Activated CD4-positive, alpha-beta T cell treated with anti-CD3 and anti-CD28 coated beads, Interleukin-2, amount 50 U/mL, for 1 hour (primary cell): ENCODE results near the gene PNLIPRP1.

Experiments
- DNase-seq: peaks from one replicate; pipeline ENCODE4 v3.0.0-alpha.2; 2020

PNLIPRP1 gene

GRCh38 chr10:116590590-116591444 is at the start of gene PNLIPRP1:
TSS of gene PNLIPRP1 (plus strand) at chr10:116590959. CDS start at chr10:116591130, 171 bp downstream.
- DNase-seq, result no peak

- DNase-seq, result no peak
Observed at GRCh38 chr10:116542007-116542677, 48.6 kb upstream of the PNLIPRP1 start.

GRCh38 chr10:116545122-116545521 is 45.6 kb upstream of the PNLIPRP1 start:
- DNase-seq, result no peak

DNA sequence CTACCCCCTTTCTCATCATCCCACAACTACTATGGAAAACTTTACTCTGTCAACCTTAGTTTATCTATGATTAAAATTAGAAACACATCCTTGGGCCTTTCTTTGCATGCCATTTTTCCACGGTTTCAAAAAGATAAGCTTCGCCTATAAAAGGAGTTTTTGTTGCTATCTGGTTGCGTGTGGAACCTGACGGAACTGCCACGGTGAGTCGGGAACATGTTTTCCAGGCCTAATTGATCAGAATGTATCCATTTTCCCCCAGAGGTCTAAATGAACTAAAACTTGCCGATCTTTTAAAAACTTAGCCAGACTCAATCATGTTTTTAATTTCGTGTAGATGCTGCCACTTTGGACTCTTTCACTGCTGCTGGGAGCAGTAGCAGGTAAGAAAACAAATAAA is 45.0 kb upstream of the PNLIPRP1 start, which contains the start of gene PNLIP:
TSS of gene PNLIP (plus strand) at position 176 of the 400 bp plus-strand sequence. CDS start at position 338, 162 bp downstream.
- no peak for DNase-seq

GRCh38 chr10:116548301-116548700 is 42.5 kb upstream of the PNLIPRP1 start:
- DNase-seq, result no peak

GRCh38 chr10:116553378-116553980 is 37.3 kb upstream of the PNLIPRP1 start:
- DNase-seq, result no peak

DNA sequence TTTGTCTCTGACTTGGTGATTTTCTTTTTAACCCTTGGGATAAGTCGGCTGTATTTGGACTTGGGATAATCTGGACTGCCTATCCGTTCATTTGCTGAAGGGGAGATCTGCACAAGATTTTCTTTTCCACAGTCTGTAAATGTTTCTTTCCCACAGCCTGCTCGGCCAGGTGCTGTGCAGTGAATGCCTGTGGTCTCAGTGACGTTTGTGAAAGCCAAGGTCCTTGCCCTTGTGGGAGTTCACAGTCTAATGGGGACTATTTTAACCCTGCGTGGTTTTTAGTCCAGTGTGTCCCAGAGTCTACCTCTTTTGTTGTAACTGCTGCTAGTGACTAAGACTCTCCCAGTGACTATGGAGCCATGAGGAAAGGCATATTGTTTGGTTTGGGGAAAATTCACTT is 36.1 kb upstream of the PNLIPRP1 start:
- no peak for DNase-seq

DNA sequence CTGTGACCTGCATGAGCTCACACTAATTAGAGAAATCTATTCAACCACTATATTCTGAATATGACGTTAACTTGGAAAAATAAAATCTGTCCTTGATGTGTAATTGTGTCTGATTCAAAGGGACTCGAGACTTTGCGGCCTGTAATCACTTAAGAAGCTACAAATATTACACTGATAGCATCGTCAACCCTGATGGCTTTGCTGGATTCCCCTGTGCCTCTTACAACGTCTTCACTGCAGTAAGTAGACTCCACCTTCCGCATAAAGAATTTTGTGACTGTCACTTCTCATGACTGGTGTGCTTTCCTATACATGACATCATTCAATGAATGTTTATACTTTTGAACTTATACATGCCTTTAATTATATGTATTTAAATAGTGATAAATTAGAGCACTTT is 34.9 kb upstream of the PNLIPRP1 start:
- DNase-seq, result no peak

GRCh38 chr10:116557305-116557880 is 33.4 kb upstream of the PNLIPRP1 start:
- no peak for DNase-seq

GRCh38 chr10:116565534-116565933 is 25.2 kb upstream of the PNLIPRP1 start:
- no peak for DNase-seq

DNA sequence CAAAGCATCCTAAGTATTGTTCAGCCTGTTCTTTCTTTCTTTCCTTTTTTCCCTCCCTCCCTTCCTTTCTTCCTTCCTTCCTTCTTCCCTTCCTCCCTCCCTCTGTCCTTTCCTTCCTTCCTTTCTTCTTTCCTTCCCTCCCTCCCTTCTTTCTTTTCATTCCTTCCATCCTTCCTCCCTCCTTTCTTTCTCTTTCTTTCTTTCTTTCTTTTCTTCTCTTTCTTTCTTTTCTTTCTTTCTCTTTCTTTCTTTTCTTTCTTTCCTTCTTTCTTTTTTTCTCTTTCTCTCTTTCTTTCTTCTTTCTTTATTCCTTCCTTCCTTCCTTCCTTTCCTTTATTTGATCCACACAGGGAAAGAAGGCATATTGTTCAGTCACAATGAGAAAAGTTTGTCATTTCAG is 23.8 kb upstream of the PNLIPRP1 start:
- DNase-seq, result no peak

- DNase-seq, result no peak
Observed at GRCh38 chr10:116567335-116567734, 23.4 kb upstream of the PNLIPRP1 start.

DNA sequence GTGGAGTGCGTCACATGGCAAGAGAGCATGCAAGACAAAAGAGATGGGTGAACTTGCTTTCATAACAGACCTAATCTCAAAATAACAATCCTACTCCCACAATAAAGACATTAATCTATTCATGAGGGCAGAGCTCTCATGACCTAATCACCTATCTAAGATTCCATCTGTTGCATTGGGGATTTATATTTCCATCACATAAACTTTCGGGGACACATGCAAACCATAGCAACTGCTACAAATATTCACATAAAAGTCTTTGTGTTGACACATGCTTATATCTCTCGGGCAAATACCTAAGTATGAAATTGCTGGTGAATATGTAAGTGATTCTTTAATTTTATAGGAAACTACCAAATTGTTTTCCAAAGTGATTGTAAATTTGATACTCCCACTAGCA is 16.0 kb upstream of the PNLIPRP1 start:
- no peak for DNase-seq

DNA sequence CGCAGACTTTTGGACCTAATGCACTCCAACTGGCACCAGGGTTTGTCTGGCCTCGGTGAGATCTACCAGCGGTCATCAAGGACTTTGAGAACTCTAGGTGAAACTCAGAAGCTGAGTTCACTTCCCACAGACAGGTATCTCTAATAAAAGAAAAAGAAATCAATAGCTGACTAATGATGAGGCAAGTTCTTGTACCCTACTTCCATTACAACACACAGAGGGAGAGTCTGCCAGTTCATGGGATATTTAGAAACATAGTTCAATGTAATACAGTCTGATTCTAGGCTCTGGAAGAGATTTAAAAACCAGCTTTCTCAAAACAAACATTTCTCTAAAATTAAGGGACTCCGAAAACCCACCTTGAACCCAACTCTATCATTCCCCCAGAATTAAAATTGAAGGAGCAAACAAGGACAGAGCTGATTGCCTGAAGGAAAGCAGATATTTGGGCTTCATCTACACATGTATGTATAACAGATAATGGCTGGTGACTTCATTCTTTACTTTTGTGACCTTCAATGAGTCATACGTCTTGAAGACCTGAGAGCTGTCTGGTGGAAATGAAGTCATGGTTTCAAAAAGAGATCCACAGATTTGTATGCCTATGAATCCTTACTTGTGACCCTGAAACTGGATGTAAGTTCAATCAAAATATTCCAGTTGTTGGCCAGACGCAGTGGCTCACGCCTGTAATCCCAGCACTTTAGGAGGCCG is 2.7 kb upstream of the PNLIPRP1 start:
- DNase-seq, result no peak

DNA sequence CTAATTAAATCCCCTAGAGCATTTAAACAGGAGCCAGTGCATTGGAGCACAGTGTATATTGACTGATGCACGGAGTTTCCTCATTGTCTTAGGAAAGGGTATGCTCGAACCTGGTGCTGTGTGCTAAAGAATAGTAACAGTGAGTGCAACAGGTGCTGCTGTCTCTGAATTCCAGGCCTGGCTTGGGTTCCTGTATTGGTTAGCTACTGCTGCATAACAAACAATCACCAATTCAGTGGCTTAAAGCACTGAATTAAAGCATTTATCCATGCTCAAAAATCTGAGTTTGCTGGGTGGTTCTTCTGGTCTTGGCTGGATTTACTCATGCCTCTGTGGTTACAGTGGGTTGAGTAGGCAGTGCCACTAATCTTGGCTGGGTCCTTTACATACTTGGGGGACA is 1.8 kb upstream of the PNLIPRP1 start:
- no peak for DNase-seq

DNA sequence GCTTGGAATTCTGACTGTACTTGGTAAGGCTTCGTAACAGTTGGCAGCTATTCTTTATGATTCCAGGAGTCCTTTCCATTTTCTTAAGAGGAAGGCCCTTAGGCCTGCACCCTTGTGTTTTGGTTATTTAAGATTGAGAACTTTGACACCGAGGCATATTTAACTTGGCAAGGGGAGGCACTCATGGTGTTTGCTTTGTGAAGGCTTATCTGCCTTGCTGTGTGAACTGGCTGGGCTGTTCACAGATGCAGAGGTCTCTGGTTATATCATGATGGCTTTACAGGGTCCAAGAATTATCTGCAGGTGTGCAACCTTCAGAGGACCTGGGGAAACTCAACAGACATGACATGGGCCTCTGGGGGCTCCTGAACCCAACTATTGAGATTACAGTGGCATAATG is 833 bp upstream of the PNLIPRP1 start:
- no peak for DNase-seq

DNA sequence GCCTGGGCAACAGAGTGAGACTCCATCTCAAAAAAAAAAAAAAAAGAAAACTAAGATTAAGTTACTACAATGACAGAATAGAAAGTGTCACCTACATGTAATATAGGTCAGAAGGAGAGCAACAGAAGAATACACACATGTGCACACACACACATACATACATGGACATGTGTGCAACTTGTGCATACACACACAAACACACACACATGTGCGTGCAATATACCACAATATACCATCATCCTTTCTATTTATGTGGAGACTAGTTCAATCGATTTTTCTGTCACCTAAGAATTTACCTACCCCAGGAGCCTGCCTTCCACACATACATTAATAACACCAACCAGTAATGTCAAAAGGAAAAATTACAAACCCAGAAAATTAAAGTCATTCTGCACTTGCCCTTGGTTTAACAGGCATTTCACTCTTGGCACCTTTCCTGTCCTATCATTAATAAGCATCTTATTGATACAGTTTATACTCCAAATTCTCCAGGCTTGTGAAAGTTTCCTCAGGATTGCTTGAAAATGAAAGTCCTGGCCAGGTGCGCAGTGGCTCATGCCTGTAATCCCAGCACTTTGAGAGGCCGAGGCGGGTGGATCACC is 2.5 kb downstream of the PNLIPRP1 start:
- no peak for DNase-seq

GRCh38 chr10:116594525-116595035 is 3.8 kb downstream of the PNLIPRP1 start:
- DNase-seq, result no peak

DNA sequence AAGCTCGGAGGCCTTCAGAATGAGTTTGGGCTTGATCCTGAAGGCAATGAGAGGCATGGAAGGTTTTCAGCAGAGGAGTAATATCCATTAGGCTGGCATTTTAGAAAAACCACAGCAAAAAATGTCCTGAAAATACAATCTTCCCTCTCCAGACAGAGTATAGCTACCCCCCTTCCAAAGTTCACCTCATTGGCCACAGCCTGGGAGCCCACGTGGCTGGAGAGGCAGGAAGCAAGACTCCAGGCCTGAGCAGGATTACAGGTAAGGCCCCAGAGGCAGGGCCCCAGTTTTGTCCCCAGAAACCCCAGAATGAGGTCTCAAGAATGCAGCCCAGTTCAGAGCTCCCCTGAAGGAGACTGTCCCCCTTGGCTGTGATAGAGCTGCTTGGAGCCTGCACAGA is 5.3 kb downstream of the PNLIPRP1 start:
- DNase-seq, result no peak

GRCh38 chr10:116597543-116597942 is 6.8 kb downstream of the PNLIPRP1 start:
- no peak for DNase-seq

GRCh38 chr10:116598329-116598728 is 7.6 kb downstream of the PNLIPRP1 start:
- DNase-seq, result no peak

GRCh38 chr10:116599991-116600390 is 9.2 kb downstream of the PNLIPRP1 start:
- no peak for DNase-seq
